Esophagus squamous epithelium (tissue), 5 donors: ENCODE measurements around the gene CATSPER4. TPM values are rescaled to one million over a fixed set of nuclear protein-coding genes. Genes with fewer than 3 reads are reported as not detected.

Experiments
- DNase-seq: peaks from one replicate; lab custom pipeline; 2025; lab: John Stamatoyannopoulos, UW
- H3K27ac ChIP-seq, 4 donors: fragments of 200-600 bp; sonication (generic); one replicate each; pipeline ENCODE4 v1.5.1; 2016 to 2019; ENCODE audit warnings: mild to moderate bottlenecking in 1 of 4
- H3K27me3 ChIP-seq, 4 donors: fragments of 200-600 bp; sonication (generic); 1 replicate in 3 of 4; 2 replicates in 1 of 4; pipeline versions ENCODE4 v1.5.1 to v1.6.0; 2017 to 2021; ENCODE audit warnings: antibody characterized with exemption in 1 of 4
- H3K36me3 ChIP-seq, 3 donors: fragments of 200-600 bp; sonication (generic); one replicate each; pipeline ENCODE4 v1.5.1; 2016 to 2019
- H3K4me1 ChIP-seq, 3 donors: fragments of 200-600 bp; sonication (generic); one replicate each; pipeline ENCODE4 v1.5.1; 2017 to 2019
- H3K4me3 ChIP-seq, 4 donors: fragments of 200-600 bp; sonication (generic); 1 replicate in 3 of 4; 2 replicates in 1 of 4; pipeline ENCODE4 v1.5.1; 2016 to 2019; ENCODE audit warnings: mild to moderate bottlenecking in 2 of 4, moderate library complexity in 1 of 4
- H3K9me3 ChIP-seq, 3 donors: fragments of 200-600 bp; sonication (generic); one replicate each; pipeline ENCODE4 v1.5.1; 2016 to 2019
- CTCF ChIP-seq, 6 experiments: fragments of 450-650 bp in 4 of 6; fragments of 200-600 bp in 2 of 6; sonication (generic) in 2 of 6; IDR thresholded peaks; one replicate each; pipeline ENCODE4 v1.5.1; 2016 to 2019; ENCODE audit warnings: antibody characterized with exemption in 6 of 6, mild to moderate bottlenecking in 4 of 6, moderate library complexity in 4 of 6
- POLR2A ChIP-seq, 4 donors: fragments of 450-650 bp; IDR thresholded peaks; one replicate each; pipeline ENCODE4 v1.6.1; 2017; ENCODE audit warnings: antibody characterized with exemption in 4 of 4, mild to moderate bottlenecking in 4 of 4, moderate library complexity in 3 of 4
- WGBS, 2 donors: methylation state at CpG; one replicate each; pipeline ENCODE4 v1.1.5; 2018; 5-methylcytosine and 5-hydroxymethylcytosine counted together
- intact Hi-C: fragments of 100-400 bp; cut with DNase I; formaldehyde crosslinking; loops from one replicate; pipeline ENCODE4 v1.15.0; 2022
- total RNA-seq, 4 donors: library from RNA; depleted of rRNA; stranded (reverse); fragments of >200 nt; gene quantifications; one replicate each; pipeline ENCODE4 v1.1.0, GENCODE V29; 2016
- donor health status: DM: yes; HTN: yes; CAD: no.

Gene CATSPER4
- total RNA-seq, 4 donors from 2014 or later, result not detected

GRCh38 chr1:26184883-26185282, 5.5 kb upstream of the CATSPER4 start:
- no peak for DNase-seq
- TF ChIP-seq POLR2A (IDR thresholded peaks at IDR 0.05) (no peak), CTCF (IDR thresholded peaks at IDR 0.05) (no peak)
- Histone ChIP-seq H3K27me3 (no peaks in the 10 kb centered on the region), H3K27ac (no peak overlapping the region), H3K9me3 (no peaks in the 10 kb centered on the region), H3K36me3 (peaks cover 0 to 91% (median 3%) of the 10 kb centered on the region in 3 donors), H3K4me1 (peaks cover 0 to 26% (median 12%) of the 10 kb centered on the region in 3 donors), H3K4me3 (no peak overlapping the region)
- intact Hi-C loops, result no loop called here
- WGBS, 2 donors, result 87 to 100% methylated on average over 3 to 4 of the region's 21 CpGs

- intact Hi-C loops, result no loop called here
- no peaks in the 10 kb centered on the region for H3K27me3 ChIP-seq
- H3K36me3 ChIP-seq, result peaks cover 0 to 70% (median 3%) of the 10 kb centered on the region in 3 donors
- no peaks in the 10 kb centered on the region for H3K4me1 ChIP-seq
- no peak overlapping the region for H3K27ac ChIP-seq
- H3K4me3 ChIP-seq, result no peak overlapping the region
- no peaks in the 10 kb centered on the region for H3K9me3 ChIP-seq
- no peak for DNase-seq
- no peak for TF ChIP-seq CTCF (IDR thresholded peaks at IDR 0.05)
- TF ChIP-seq POLR2A (IDR thresholded peaks at IDR 0.05), result no peak
- 93 to 100% methylated on average over 3 to 6 of the region's 6 CpGs for WGBS, 2 donors
Measured at GRCh38 chr1:26187882-26188281, 2.5 kb upstream of the CATSPER4 start.

GRCh38 chr1:26188477-26188876, 1.9 kb upstream of the CATSPER4 start:
- H3K27ac ChIP-seq, result no peak overlapping the region
- no peak for DNase-seq
- no peaks in the 10 kb centered on the region for H3K27me3 ChIP-seq
- 100% methylated on average over 1 to 2 of the region's 8 CpGs for WGBS, 2 donors
- intact Hi-C loops, result no loop called here
- no peaks in the 10 kb centered on the region for H3K9me3 ChIP-seq
- peaks cover 0 to 65% (median 0%) of the 10 kb centered on the region in 3 donors for H3K36me3 ChIP-seq
- TF ChIP-seq POLR2A (IDR thresholded peaks at IDR 0.05) (no peak), CTCF (IDR thresholded peaks at IDR 0.05) (no peak)
- H3K4me3 ChIP-seq, result no peak overlapping the region
- H3K4me1 ChIP-seq, result no peaks in the 10 kb centered on the region

GRCh38 chr1:26189331-26189730, 1.1 kb upstream of the CATSPER4 start:
- TF ChIP-seq POLR2A (IDR thresholded peaks at IDR 0.05) (no peak), CTCF (IDR thresholded peaks at IDR 0.05) (no peak)
- H3K4me3 ChIP-seq, result no peak overlapping the region
- H3K4me1 ChIP-seq, result no peaks in the 10 kb centered on the region
- no peaks in the 10 kb centered on the region for H3K27me3 ChIP-seq
- no peaks in the 10 kb centered on the region for H3K9me3 ChIP-seq
- WGBS, 2 donors, result 56 to 84% methylated on average over 3 to 4 of the region's 6 CpGs
- intact Hi-C loops, result no loop called here
- no peak for DNase-seq
- H3K27ac ChIP-seq, result no peak overlapping the region
- H3K36me3 ChIP-seq, result peaks cover 0 to 56% (median 0%) of the 10 kb centered on the region in 3 donors

- H3K4me3 ChIP-seq, result no peak overlapping the region
- no peaks in the 10 kb centered on the region for H3K27me3 ChIP-seq
- 56 to 82% methylated on average over 1 to 4 of the region's 7 CpGs for WGBS, 2 donors
- intact Hi-C loops, result no loop called here
- H3K9me3 ChIP-seq, result no peaks in the 10 kb centered on the region
- no peak for DNase-seq
- no peak overlapping the region for H3K27ac ChIP-seq
- H3K4me1 ChIP-seq, result no peaks in the 10 kb centered on the region
- TF ChIP-seq POLR2A (IDR thresholded peaks at IDR 0.05) (no peak), CTCF (IDR thresholded peaks at IDR 0.05) (no peak)
- peaks cover 0 to 51% (median 0%) of the 10 kb centered on the region in 3 donors for H3K36me3 ChIP-seq
Measured at GRCh38 chr1:26189751-26190275, 589 bp upstream of the CATSPER4 start.
